Liver (tissue), 9 donors: ENCODE measurements around the gene VWDE. TPM values are rescaled to one million over a fixed set of nuclear protein-coding genes. Genes with fewer than 3 reads are reported as not detected.

ENCODE experiments used
- DNase-seq: peaks from one replicate; pipeline ENCODE4 v3.0.0-alpha.2; 2017; ENCODE audit warnings: low spot score
- H3K27ac ChIP-seq, 2 donors: one replicate each; pipeline ENCODE4 v1.7.0; 2013; ENCODE audit warnings: inconsistent platforms in 2 of 2, low read length in 2 of 2, control low read depth in 1 of 2, low read depth in 1 of 2, mild to moderate bottlenecking in 1 of 2
- H3K27me3 ChIP-seq, 4 donors: one replicate each; pipeline versions ENCODE4 v1.6.1 to v1.7.0; 2013; ENCODE audit warnings: low read length in 3 of 4, inconsistent platforms in 1 of 4, mild to moderate bottlenecking in 1 of 4, moderate library complexity in 1 of 4; ENCODE audit not compliant: control insufficient read depth in 4 of 4, insufficient read depth in 4 of 4
- H3K36me3 ChIP-seq, 4 donors: one replicate each; pipeline versions ENCODE4 v1.6.1 to v1.7.0; 2013; ENCODE audit warnings: low read length in 3 of 4, mild to moderate bottlenecking in 3 of 4, low read depth in 1 of 4, moderate library complexity in 1 of 4; ENCODE audit not compliant: control insufficient read depth in 4 of 4, insufficient read depth in 3 of 4
- H3K4me1 ChIP-seq, 4 donors: one replicate each; pipeline versions ENCODE4 v1.6.1 to v1.7.0; 2013; ENCODE audit warnings: low read length in 3 of 4, mild to moderate bottlenecking in 3 of 4, moderate library complexity in 1 of 4; ENCODE audit not compliant: control insufficient read depth in 4 of 4, insufficient read depth in 4 of 4
- H3K4me3 ChIP-seq, 3 donors: one replicate each; pipeline versions ENCODE4 v1.6.1 to v1.7.0; 2013; ENCODE audit warnings: low read length in 3 of 3, control low read depth in 1 of 3, low read depth in 1 of 3, mild to moderate bottlenecking in 1 of 3
- H3K9ac ChIP-seq, 2 donors: one replicate each; pipeline ENCODE4 v1.7.0; 2013; ENCODE audit warnings: low read length in 2 of 2, mild to moderate bottlenecking in 2 of 2, moderate library complexity in 2 of 2, control low read depth in 1 of 2, low read depth in 1 of 2
- H3K9me3 ChIP-seq, 4 donors: one replicate each; pipeline versions ENCODE4 v1.6.1 to v1.7.0; 2013; ENCODE audit warnings: low read length in 3 of 4; ENCODE audit not compliant: control insufficient read depth in 4 of 4
- ATF3 ChIP-seq: IDR thresholded peaks from 2 replicates; pipeline ENCODE4 v1.6.1; 2016; ENCODE audit warnings: antibody characterized with exemption
- CTCF ChIP-seq: fragments of 150-350 bp; IDR thresholded peaks from 2 replicates; pipeline ENCODE4 v1.5.1; 2017; ENCODE audit warnings: improper control_type of control experiment, low read depth, low read length; ENCODE audit not compliant: missing input control
- EGR1 ChIP-seq, 2 donors: IDR thresholded peaks; 2 replicates each; pipeline ENCODE4 v1.6.1; 2016 to 2018; ENCODE audit warnings: antibody characterized with exemption in 2 of 2, low read depth in 2 of 2
- FOXA1 ChIP-seq: IDR thresholded peaks from 2 replicates; pipeline ENCODE4 v1.6.1; 2016; ENCODE audit warnings: antibody characterized with exemption
- FOXA2 ChIP-seq: IDR thresholded peaks from 2 replicates; pipeline ENCODE4 v1.6.1; 2016; ENCODE audit warnings: antibody characterized with exemption
- GABPA ChIP-seq, 2 donors: IDR thresholded peaks in 1 of 2; conservative IDR thresholded peaks in 1 of 2; 2 replicates each; pipeline ENCODE4 v1.6.1; 2016; ENCODE audit warnings: antibody characterized with exemption in 2 of 2, mild to moderate bottlenecking in 1 of 2, moderate library complexity in 1 of 2
- HNF4A ChIP-seq, 2 donors: conservative IDR thresholded peaks; 2 replicates each; pipeline ENCODE4 v1.6.1; 2016; ENCODE audit warnings: antibody characterized with exemption in 2 of 2, mild to moderate bottlenecking in 2 of 2
- HNF4G ChIP-seq: IDR thresholded peaks from 2 replicates; pipeline ENCODE4 v1.6.1; 2016; ENCODE audit warnings: antibody characterized with exemption
- JUND ChIP-seq, 2 donors: IDR thresholded peaks; 2 replicates each; pipeline ENCODE4 v1.6.1; 2016; ENCODE audit warnings: antibody characterized with exemption in 2 of 2
- MAX ChIP-seq: IDR thresholded peaks from 2 replicates; pipeline ENCODE4 v1.6.1; 2016; ENCODE audit warnings: antibody characterized with exemption
- NR2F2 ChIP-seq: IDR thresholded peaks from 2 replicates; pipeline ENCODE4 v1.6.1; 2016; ENCODE audit warnings: antibody characterized with exemption
- RAD21 ChIP-seq, 2 donors: IDR thresholded peaks; 2 replicates each; pipeline ENCODE4 v1.6.1; 2016; ENCODE audit warnings: antibody characterized with exemption in 2 of 2, mild to moderate bottlenecking in 2 of 2
- REST ChIP-seq: IDR thresholded peaks from 2 replicates; pipeline ENCODE4 v1.6.1; 2016; ENCODE audit warnings: antibody characterized with exemption, mild to moderate bottlenecking
- RXRA ChIP-seq, 2 donors: IDR thresholded peaks; 2 replicates each; pipeline ENCODE4 v1.6.1; 2017 to 2018; ENCODE audit warnings: antibody characterized with exemption in 2 of 2, mild to moderate bottlenecking in 1 of 2
- SP1 ChIP-seq: IDR thresholded peaks from 2 replicates; pipeline ENCODE4 v1.6.1; 2018; ENCODE audit warnings: antibody characterized with exemption, mild to moderate bottlenecking
- TAF1 ChIP-seq: conservative IDR thresholded peaks from 2 replicates; pipeline ENCODE4 v1.6.1; 2016; ENCODE audit warnings: antibody characterized with exemption, mild to moderate bottlenecking
- YY1 ChIP-seq: IDR thresholded peaks from 2 replicates; pipeline ENCODE4 v1.6.1; 2016; ENCODE audit warnings: antibody characterized with exemption, mild to moderate bottlenecking
- ZBTB33 ChIP-seq: IDR thresholded peaks from 2 replicates; pipeline ENCODE4 v1.6.1; 2016; ENCODE audit warnings: antibody characterized with exemption
- WGBS: extraction: QIAGEN DNeasy Blood & Tissue Kit; methylation state at CpG from one replicate; pipeline ENCODE4 v1.1.7; 2013; 5-methylcytosine and 5-hydroxymethylcytosine counted together
- polyA plus RNA-seq, 2 donors: library from polyadenylated mRNA; stranded (reverse) in 1 of 2; unstranded in 1 of 2; fragments of 200-250 nt in 1 of 2; fragments of >200 nt in 1 of 2; fragmentation: Nextera tagmentation in 1 of 2; extraction: Ambion mirVana in 1 of 2; gene quantifications; one replicate each; pipeline versions ENCODE4 v1.2.1 to v1.2.3, GENCODE V29; 2013 to 2015
- total RNA-seq, 2 donors: library from RNA; depleted of rRNA; stranded (reverse); fragments of >200 nt; gene quantifications; one replicate each; pipeline ENCODE4 v1.2.3, GENCODE V29; 2014
- donor health status: healthy.
- donor health status: healthy.
- donor health status: healthy.
- donor health status: healthy.
- donor health status: healthy.

Gene VWDE
- total and polyA plus RNA-seq, 4 donors = 0.05 to 0.59 (median 0.12) TPM

- TF ChIP-seq ATF3 (no peak), SP1 (no peak)
- no peaks in the 10 kb centered on the region for H3K36me3 ChIP-seq
- 78% methylated on average over 5 of the region's 5 CpGs for WGBS
Measured at GRCh38 chr7:12373580-12374263, 29.9 kb downstream of the VWDE start.

GRCh38 chr7:12370249-12370648 lies 33.4 kb downstream of the VWDE start:
- 90% methylated on average over 7 of the region's 7 CpGs for WGBS
- TF ChIP-seq JUND (IDR thresholded peaks at IDR 0.05) (no peak), GABPA (IDR thresholded peaks at IDR 0.05 in 1 of 2, conservative IDR thresholded peaks at IDR 0.05 in 1 of 2) (no peak), TAF1 (no peak), YY1 (no peak), RXRA (IDR thresholded peaks at IDR 0.05) (no peak), ATF3 (no peak)
- no peaks in the 10 kb centered on the region for H3K4me1 ChIP-seq
- no peak overlapping the region for H3K27ac ChIP-seq
- DNase-seq = no peak
- no peaks in the 10 kb centered on the region for H3K36me3 ChIP-seq
- no peak overlapping the region for H3K4me3 ChIP-seq
- no peaks in the 10 kb centered on the region for H3K27me3 ChIP-seq
- no peak overlapping the region for H3K9ac ChIP-seq
- H3K9me3 ChIP-seq = no peaks in the 10 kb centered on the region

More at GRCh38 chr7:12373580-12374263, 29.9 kb downstream of the VWDE start:
- no peak for DNase-seq
- H3K9me3 ChIP-seq = no peaks in the 10 kb centered on the region
- H3K4me1 ChIP-seq = no peaks in the 10 kb centered on the region
- no peak overlapping the region for H3K4me3 ChIP-seq
- no peaks in the 10 kb centered on the region for H3K27me3 ChIP-seq
- H3K9ac ChIP-seq = no peak overlapping the region
- H3K27ac ChIP-seq = no peak overlapping the region

- DNase-seq = no peak
- H3K9me3 ChIP-seq = no peaks in the 10 kb centered on the region
- 84% methylated on average over 6 of the region's 6 CpGs for WGBS
Measured at GRCh38 chr7:12369756-12370155, 33.9 kb downstream of the VWDE start.

More at GRCh38 chr7:12369756-12370155, 33.9 kb downstream of the VWDE start:
- TF ChIP-seq TAF1 = no peak
- TF ChIP-seq JUND (IDR thresholded peaks at IDR 0.05) = no peak
- no peak for TF ChIP-seq MAX
- no peak for TF ChIP-seq REST
- TF ChIP-seq RXRA (IDR thresholded peaks at IDR 0.05) = no peak
- TF ChIP-seq ATF3 = no peak
- no peak for TF ChIP-seq RAD21 (IDR thresholded peaks at IDR 0.05)
- no peak for TF ChIP-seq CTCF
- no peak for TF ChIP-seq ZBTB33
- TF ChIP-seq NR2F2 = no peak
- no peak for TF ChIP-seq FOXA1
- no peak for TF ChIP-seq YY1
- no peak for TF ChIP-seq GABPA (IDR thresholded peaks at IDR 0.05 in 1 of 2, conservative IDR thresholded peaks at IDR 0.05 in 1 of 2)
- TF ChIP-seq HNF4A (conservative IDR thresholded peaks at IDR 0.05) = no peak
- TF ChIP-seq SP1 = no peak
- no peak for TF ChIP-seq HNF4G
- no peak for TF ChIP-seq FOXA2
- TF ChIP-seq EGR1 (IDR thresholded peaks at IDR 0.05; ENCODE audit: low read depth in 2 of 2) = no peak
- Histone ChIP-seq H3K36me3 (no peaks in the 10 kb centered on the region), H3K4me1 (no peaks in the 10 kb centered on the region), H3K27me3 (no peaks in the 10 kb centered on the region), H3K9ac (no peak overlapping the region), H3K4me3 (no peak overlapping the region), H3K27ac (no peak overlapping the region)
